ENCODE results near the gene MBTPS1. TPM values are rescaled to one million over a fixed set of nuclear protein-coding genes. Genes with fewer than 3 reads are reported as not detected.

MBTPS1 gene
- total and polyA plus RNA-seq, 9 of the 15 experiments (the other 6 are each of a cell fraction or from before 2014, with no cell fraction given) = 2.8 to 57.6 (median 43.8) TPM

- no peak for TF ChIP-seq PBX2 (CRISPR knock-in tag; IDR thresholded peaks at IDR 0.05; ENCODE audit: low read depth)
- no peak for TF ChIP-seq PBX2 (tag; conservative IDR thresholded peaks at IDR 0.05; ENCODE audit: low read depth)
- TF ChIP-seq FOXP1 (CRISPR knock-in tag; IDR thresholded peaks at IDR 0.05) = no peak
- TF ChIP-seq ZC3H4 (CRISPR knock-in tag; IDR thresholded peaks at IDR 0.05; ENCODE audit: borderline replicate concordance) = no peak
- TF ChIP-seq CEBPB (tag; IDR thresholded peaks at IDR 0.05) = 0 out of 2 replicates have a peak, but pooled peaks have one; percentile 15
- no peak for TF ChIP-seq ZHX1 (conservative IDR thresholded peaks at IDR 0.05; ENCODE audit: low read length)
- peak; percentile 36; the same call in 1 of the 2 replicates for TF ChIP-seq RAD51 (IDR thresholded peaks at IDR 0.05; ENCODE audit: borderline replicate concordance, low read depth)
Observed at GRCh38 chr16:84009282-84009681, 107.5 kb downstream of the MBTPS1 start (continued).
